SK-N-MC (cell line): Measurements from ENCODE around the gene LSAMP.
"Not testable (repeated sequence)": the region's sequence is repeated elsewhere in the genome, so short reads cannot be mapped to it uniquely, and the experiment has no call there.

Experiments
- DNase-seq: peaks from one replicate; pipeline ENCODE4 v3.0.0-alpha.2; 2011; ENCODE audit warnings: low read depth, low spot score
- H3K27ac ChIP-seq: fragments of 200-600 bp; sonication (generic); 2 replicates; pipeline ENCODE4 v1.5.1; 2016; ENCODE audit warnings: mixed run types
- H3K36me3 ChIP-seq: fragments of 200-600 bp; sonication (generic); 2 replicates; pipeline ENCODE4 v1.6.1; 2017; ENCODE audit warnings: antibody characterized with exemption, low read length, mixed read lengths; ENCODE audit not compliant: insufficient read depth
- H3K4me3 ChIP-seq: fragments of 200-600 bp; sonication (generic); 2 replicates; pipeline ENCODE4 v1.5.1; 2016
- H3K9ac ChIP-seq: fragments of 200-600 bp; sonication (generic); 2 replicates; pipeline ENCODE4 v1.8.0; 2017; ENCODE audit warnings: mixed run types, mixed read lengths; ENCODE audit not compliant: insufficient read length
- H3K9me3 ChIP-seq: fragments of 200-600 bp; sonication (generic); 2 replicates; pipeline ENCODE4 v1.6.1; 2017; ENCODE audit warnings: low read depth, mild to moderate bottlenecking, antibody characterized with exemption, low read length, moderate library complexity, mixed read lengths
- EZH2 ChIP-seq: fragments of 200-600 bp; sonication (generic); IDR thresholded peaks from one replicate; pipeline ENCODE4 v1.6.1; 2017; ENCODE audit warnings: antibody characterized with exemption
- FOXP2 ChIP-seq: optimal IDR thresholded peaks from 2 replicates; pipeline ENCODE3; 2011; ENCODE audit warnings: mild to moderate bottlenecking, moderate library complexity; ENCODE audit not compliant: insufficient read depth; ENCODE audit errors: extremely low read length, control extremely low read depth
- POLR2AphosphoS5 ChIP-seq: IDR thresholded peaks from 2 replicates; pipeline ENCODE4 v1.6.1; 2012; ENCODE audit warnings: mild to moderate bottlenecking, low read depth, low read length, borderline replicate concordance

Gene LSAMP

DNA sequence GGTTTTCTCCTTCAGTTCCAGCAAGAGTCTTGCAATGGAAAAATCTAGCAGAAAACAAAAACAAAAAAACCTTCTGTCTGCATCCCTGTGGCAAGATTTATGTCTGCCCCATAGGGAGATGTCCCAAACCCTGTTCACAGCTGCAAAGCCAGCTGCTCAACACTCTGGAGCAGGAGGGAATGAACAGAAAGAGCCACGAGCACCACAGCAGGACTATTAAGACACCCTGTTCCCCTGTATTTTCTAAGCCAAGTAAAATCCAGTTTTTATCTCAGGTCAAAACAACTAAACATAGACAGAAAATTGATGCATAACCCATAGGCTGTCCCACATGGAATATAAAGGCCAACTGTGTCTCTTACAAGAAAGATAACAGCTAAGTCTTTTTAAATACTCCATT, 357.9 kb downstream of the LSAMP start:
- no peak overlapping the region for H3K9ac ChIP-seq
- H3K4me3 ChIP-seq, result no peak overlapping the region
- no peaks in the 10 kb centered on the region for H3K9me3 ChIP-seq
- no peak for DNase-seq
- H3K27ac ChIP-seq, result peak overlapping the region; percentile 96
- TF ChIP-seq EZH2 (no peak), POLR2AphosphoS5 (no peak), FOXP2 (no peak)
- H3K36me3 ChIP-seq, result peaks cover 19% of the 10 kb centered on the region

DNA sequence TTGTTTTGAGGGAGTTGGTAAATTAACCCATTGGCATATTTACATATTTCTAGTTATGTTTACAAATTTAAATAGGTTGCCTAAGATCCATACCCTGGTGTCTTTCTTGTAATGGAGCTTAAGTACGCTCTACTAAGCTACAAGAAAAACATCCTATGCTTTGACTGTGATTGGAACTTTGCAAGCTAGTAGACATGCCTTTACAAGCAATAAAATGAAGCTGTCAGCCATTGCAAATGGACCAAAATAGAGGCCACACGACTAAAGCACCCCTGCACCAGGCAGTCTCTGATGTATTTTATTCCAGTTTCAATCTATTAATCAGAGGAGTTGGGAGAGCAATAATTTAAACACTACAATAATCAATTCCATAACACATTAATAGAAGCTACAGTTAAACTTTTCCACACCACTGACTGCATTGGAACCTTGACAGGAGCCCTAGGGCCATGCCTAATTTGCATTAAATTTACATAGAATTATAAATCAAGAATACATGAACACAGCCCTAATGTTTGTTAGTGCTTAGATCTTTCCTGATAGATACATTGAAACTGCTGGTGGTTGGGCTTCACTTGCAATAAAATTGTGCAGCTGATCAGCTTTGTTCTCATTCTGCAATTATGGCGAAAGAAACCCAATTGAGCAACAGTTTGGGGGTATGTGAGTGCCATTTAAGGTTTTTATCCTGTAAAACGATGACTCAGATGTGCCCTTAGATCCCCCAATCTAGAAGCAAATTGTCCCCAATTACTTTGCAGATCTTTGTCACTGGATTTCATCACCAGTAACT, 360.1 kb downstream of the LSAMP start:
- H3K9me3 ChIP-seq, result no peaks in the 10 kb centered on the region
- DNase-seq, result peak; percentile 93
- H3K4me3 ChIP-seq, result peak overlapping the region; percentile 67
- H3K36me3 ChIP-seq, result peaks cover 22% of the 10 kb centered on the region
- peak overlapping the region; percentile 30 for H3K9ac ChIP-seq
- H3K27ac ChIP-seq, result peak overlapping the region; percentile 96
- TF ChIP-seq POLR2AphosphoS5 (peak; percentile 69; the same call in 1 of the 2 replicates), FOXP2 (peak; percentile 31), EZH2 (no peak)

DNA sequence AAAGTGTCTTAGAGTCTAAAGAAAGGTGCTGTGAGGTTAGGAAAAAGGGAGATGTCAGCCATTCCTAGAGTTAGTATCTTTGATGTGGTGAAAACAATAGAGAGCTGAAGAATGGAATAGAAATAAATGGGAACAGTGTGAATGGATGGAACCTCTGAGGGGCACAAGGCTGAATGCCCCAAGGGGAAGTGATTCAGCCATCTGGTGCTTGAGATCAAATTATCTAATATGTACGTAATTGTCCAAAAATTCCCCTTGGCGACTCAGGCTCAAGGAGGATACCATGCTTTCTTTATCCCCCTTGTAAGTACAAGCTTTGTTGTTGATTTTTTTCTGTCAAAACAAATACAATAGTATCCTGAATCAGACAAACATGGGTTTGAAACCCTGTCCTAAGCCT, 361.6 kb downstream of the LSAMP start:
- H3K9ac ChIP-seq, result no peak overlapping the region
- no peak for TF ChIP-seq EZH2
- TF ChIP-seq POLR2AphosphoS5, result no peak
- TF ChIP-seq FOXP2, result no peak
- H3K27ac ChIP-seq, result no peak overlapping the region
- DNase-seq, result no peak
- no peak overlapping the region for H3K4me3 ChIP-seq
- H3K9me3 ChIP-seq, result no peaks in the 10 kb centered on the region
- peaks cover 33% of the 10 kb centered on the region for H3K36me3 ChIP-seq

DNA sequence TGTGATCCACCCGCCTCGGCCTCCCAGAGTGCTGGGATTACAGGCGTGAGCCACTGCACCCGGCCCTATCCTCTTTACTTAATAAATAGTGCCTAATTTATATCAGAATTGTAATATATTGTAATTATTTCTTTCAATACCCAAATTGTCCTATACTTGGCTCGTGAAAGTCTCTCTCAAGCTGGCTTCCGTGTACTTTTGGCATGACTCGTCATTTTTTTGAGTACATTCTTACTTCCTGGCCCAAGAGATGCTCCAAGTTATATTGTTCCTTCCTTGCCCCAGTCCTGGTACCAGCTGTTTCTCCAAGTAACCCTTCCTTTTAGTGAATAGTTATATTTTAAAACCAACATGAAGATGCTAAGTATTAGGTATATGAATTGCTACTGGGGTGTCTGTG, 366.7 kb downstream of the LSAMP start:
- no peak for TF ChIP-seq FOXP2
- TF ChIP-seq POLR2AphosphoS5, result no peak
- TF ChIP-seq EZH2, result no peak
- H3K27ac ChIP-seq, result no peak overlapping the region

DNA sequence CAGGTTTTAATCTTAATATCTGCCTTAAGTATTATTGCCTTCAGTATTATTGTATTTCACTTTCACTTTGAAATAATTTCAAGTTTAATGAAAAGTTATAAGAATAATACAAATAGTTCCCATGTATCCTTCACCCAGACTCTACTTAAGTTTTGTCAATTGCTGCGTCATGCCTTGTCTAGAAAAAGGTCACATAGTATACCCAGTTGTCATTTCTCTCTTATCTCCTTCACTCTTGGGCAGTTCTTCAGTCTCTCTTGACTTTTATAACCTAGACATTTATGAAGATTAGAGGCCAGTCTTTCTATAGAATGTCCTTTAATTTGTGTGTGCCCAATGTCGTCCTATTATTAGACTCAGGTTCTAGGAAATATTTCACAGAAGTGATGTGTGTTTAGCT, 367.7 kb downstream of the LSAMP start:
- TF ChIP-seq POLR2AphosphoS5, result no peak
- no peak for TF ChIP-seq EZH2
- no peak for TF ChIP-seq FOXP2
- DNase-seq, result no peak

More for the DNA sequence above, 366.7 kb downstream of the LSAMP start:
- peaks cover 6% of the 10 kb centered on the region; the same call in 1 of the 2 replicates for H3K9me3 ChIP-seq
- DNase-seq, result no peak
- peaks cover 45% of the 10 kb centered on the region for H3K36me3 ChIP-seq
- no peak overlapping the region for H3K4me3 ChIP-seq
- no peak overlapping the region for H3K9ac ChIP-seq

DNA sequence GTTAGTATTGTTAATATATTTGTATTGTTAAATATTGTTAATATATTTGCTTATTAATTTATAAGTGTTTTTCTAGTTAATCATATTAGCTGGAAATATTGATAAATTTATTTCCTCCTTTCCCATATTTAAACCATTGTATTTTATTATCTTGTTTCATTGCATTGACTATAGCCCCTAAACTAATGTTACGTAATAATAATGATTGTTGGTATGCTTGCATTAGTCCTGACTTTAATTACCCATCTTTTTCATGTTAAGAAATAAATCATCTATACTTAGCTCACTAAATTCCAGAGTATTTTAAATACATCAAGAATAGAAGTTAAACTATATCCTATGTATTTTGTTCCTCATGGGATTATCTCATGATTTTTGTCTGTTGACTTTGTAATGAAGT, 368.2 kb downstream of the LSAMP start:
- Histone ChIP-seq H3K27ac (no peak overlapping the region), H3K9me3 (peaks cover 6% of the 10 kb centered on the region; the same call in 1 of the 2 replicates), H3K36me3 (peaks cover 33% of the 10 kb centered on the region), H3K9ac (no peak overlapping the region), H3K4me3 (no peak overlapping the region)
- no peak for TF ChIP-seq EZH2
- no peak for TF ChIP-seq POLR2AphosphoS5
- no peak for TF ChIP-seq FOXP2
- DNase-seq, result no peak

More for the DNA sequence above, 367.7 kb downstream of the LSAMP start:
- Histone ChIP-seq H3K4me3 (no peak overlapping the region), H3K36me3 (peaks cover 38% of the 10 kb centered on the region), H3K9ac (no peak overlapping the region), H3K9me3 (peaks cover 6% of the 10 kb centered on the region; the same call in 1 of the 2 replicates), H3K27ac (peak overlapping the region; percentile 48; the same call in 1 of the 2 replicates)

DNA sequence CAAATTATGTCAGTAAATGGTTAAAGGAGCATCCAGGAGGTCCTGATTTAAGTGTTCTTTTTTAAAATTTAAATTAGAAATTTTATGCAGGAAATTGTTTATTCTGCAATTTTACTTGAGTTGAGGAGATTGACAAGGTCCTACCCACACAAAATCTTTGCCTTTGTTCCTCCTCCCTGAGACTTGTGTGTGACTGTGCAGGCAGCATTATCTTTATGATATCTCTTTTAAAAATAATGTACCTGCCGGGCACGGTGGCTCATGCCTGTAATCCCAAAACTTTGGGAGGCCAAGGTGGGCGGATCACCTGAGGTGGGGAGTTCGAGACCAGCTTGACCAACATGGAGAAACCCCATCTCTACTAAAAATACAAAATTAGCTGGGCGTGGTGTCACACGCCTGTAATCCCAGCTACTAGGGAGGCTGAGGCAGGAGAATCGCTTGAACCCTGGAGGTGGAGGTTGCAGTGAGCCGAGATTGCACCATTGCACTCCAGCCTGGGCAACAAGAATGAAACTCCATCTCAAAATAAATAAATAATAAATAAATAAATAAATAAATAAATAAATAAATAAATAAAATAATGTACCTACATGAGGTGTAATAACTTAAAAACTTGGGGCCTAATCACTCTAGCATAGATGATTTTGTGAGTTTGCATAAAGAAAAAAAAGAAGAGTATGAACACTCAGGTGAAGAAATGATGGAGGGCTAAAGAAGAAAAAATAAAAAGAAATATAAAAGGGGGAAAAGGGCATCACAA, 374.6 kb downstream of the LSAMP start:
- not testable (repeated sequence) for DNase-seq, H3K27ac ChIP-seq, H3K4me3 ChIP-seq, H3K36me3 ChIP-seq, H3K9me3 ChIP-seq, H3K9ac ChIP-seq

DNA sequence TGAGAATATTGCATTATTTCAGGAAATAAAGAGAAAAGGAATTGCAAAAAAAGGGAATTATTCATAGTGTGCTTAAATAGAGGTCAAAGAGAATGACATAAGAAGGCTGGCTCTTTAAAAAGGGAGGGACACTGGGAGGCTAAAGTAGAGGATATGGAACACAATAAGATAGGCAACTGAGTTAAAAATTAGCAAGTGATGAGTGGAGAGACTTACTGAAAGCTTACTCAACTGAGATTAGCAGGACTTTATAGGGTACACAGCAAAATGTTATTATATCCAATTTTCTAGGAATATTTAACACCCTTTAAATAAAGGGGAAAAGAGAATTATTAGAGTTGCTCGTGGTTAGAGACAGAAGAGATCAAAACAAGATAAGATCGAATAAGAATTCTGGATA, 375.2 kb downstream of the LSAMP start:
- peak overlapping the region; percentile 66 for H3K27ac ChIP-seq
- TF ChIP-seq EZH2 (no peak), FOXP2 (no peak)
- H3K9ac ChIP-seq, result no peak overlapping the region
- H3K4me3 ChIP-seq, result no peak overlapping the region
- H3K36me3 ChIP-seq, result peaks cover 8% of the 10 kb centered on the region
- no peaks in the 10 kb centered on the region for H3K9me3 ChIP-seq
- no peak for DNase-seq
